ENCODE data around the gene FCRLA.
A peak's percentile ranks its signal among the peaks of the same experiment; 100 is the strongest.
"Not testable (repeated sequence)": the region's sequence is repeated elsewhere in the genome, so short reads cannot be mapped to it uniquely, and the experiment has no call there.

Gene FCRLA

DNA sequence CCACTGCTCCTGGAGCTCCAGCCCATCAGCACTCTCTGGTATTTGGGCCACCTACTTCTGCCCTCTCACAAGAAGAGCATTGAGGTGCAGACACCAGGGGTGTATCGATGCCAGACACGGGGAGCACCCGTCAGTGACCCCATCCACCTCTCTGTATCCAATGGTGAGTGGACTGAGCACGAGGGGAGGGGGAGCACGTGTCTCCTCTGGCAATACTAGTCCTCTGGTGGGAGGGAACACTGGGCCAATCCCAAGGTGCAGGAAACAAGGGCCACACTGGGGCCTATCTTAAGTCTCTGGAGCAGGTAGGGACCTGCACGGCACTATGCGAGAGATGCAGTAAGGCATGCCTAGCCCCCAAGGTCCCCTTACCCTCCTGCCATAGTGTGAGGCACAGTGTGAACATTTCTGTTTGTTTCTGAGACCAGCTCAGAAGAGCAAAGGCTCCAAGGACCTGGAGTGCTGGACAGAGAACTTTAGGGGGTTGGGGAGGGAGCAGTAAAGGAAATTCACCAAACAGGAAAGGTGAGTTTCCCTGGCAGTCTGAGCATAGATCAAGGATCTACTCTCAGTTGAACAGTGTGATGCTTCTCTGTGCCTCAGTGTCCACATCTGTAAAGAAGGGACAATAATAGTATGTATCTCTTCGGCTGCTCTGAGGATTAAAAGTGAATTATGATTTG, 16.6 kb downstream of the FCRLA start:
- no peaks in the 10 kb centered on the region for H3K36me3 ChIP-seq (ENCODE audit: control insufficient read depth, insufficient read depth, low read length)
- no peak overlapping the region for H3K27ac ChIP-seq (ENCODE audit: low read length)
- no peak overlapping the region for H3K4me3 ChIP-seq (ENCODE audit: low read length)

DNA sequence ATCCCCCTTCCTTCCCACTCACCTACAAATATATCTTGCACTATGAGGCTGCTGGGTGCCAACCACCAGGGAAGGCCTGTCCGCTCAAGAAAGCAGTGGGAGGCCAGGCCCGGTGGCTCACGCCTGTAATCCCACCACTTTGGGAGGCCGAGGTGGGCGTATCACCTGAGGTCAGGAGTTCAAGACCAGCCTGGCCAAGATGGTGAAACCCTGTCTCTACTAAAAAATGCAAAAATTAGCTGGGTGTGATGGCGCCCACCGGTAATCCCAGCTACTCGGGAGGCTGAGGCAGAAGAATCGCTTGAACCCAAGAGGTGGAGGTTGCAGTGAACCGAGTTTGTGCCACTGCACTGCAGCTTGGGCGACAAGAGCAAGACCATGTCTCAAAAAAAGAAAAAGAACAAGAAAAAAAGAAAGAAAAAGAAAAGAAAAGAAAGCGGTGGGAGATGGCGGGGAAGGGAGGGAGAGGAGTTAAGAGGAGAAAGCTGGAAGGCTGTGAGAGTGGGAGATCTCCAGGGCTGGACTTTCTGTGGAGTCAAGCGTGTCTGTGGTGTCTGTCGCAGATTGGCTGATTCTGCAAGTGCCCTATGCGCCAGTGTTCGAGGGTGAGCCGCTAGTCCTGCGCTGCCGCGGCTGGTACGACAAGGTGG, 18.4 kb downstream of the FCRLA start:
- not testable (repeated sequence) for DNase-seq (ENCODE audit: low read depth, low spot score); H3K4me1 ChIP-seq (ENCODE audit: control insufficient read depth, insufficient read depth, low read length); H3K36me3 ChIP-seq (ENCODE audit: control insufficient read depth, insufficient read depth, low read length); H3K27ac ChIP-seq (ENCODE audit: low read length); H3K9me3 ChIP-seq (ENCODE audit: control insufficient read depth, insufficient read depth, low read length)
- H3K4me3 ChIP-seq (ENCODE audit: low read length) = peak overlapping the region; percentile 78; the same call in 1 of the 2 replicates
- H3K27me3 ChIP-seq (ENCODE audit: control insufficient read depth, insufficient read depth, low read length) = peaks cover 16% of the 10 kb centered on the region; the same call in 1 of the 2 replicates
- 100% methylated on average over 2 of the region's 22 CpGs for WGBS (ENCODE audit: insufficient coverage, insufficient read length)

More for the DNA sequence above, 16.6 kb downstream of the FCRLA start:
- DNase-seq (ENCODE audit: low read depth, low spot score) = no peak
- H3K9me3 ChIP-seq (ENCODE audit: control insufficient read depth, insufficient read depth, low read length) = no peaks in the 10 kb centered on the region
- WGBS (ENCODE audit: insufficient coverage, insufficient read length) = no CpG with 5 or more reads among the region's 8 CpGs
- H3K27me3 ChIP-seq (ENCODE audit: control insufficient read depth, insufficient read depth, low read length) = peaks cover 16% of the 10 kb centered on the region; the same call in 1 of the 2 replicates
- H3K4me1 ChIP-seq (ENCODE audit: control insufficient read depth, insufficient read depth, low read length) = no peaks in the 10 kb centered on the region

GRCh38 chr1:161725908-161726472, 19.0 kb downstream of the FCRLA start:
- Histone ChIP-seq H3K4me3 (ENCODE audit: low read length) (peak overlapping the region; percentile 78; the same call in 1 of the 2 replicates), H3K9me3 (ENCODE audit: control insufficient read depth, insufficient read depth, low read length) (no peaks in the 10 kb centered on the region), H3K27ac (ENCODE audit: low read length) (no peak overlapping the region), H3K36me3 (ENCODE audit: control insufficient read depth, insufficient read depth, low read length) (no peaks in the 10 kb centered on the region), H3K27me3 (ENCODE audit: control insufficient read depth, insufficient read depth, low read length) (peaks cover 16% of the 10 kb centered on the region; the same call in 1 of the 2 replicates), H3K4me1 (ENCODE audit: control insufficient read depth, insufficient read depth, low read length) (no peaks in the 10 kb centered on the region)
- no peak for DNase-seq (ENCODE audit: low read depth, low spot score)
- WGBS (ENCODE audit: insufficient coverage, insufficient read length) = no CpG with 5 or more reads among the region's 34 CpGs

GRCh38 chr1:161726473-161727255, 19.6 kb downstream of the FCRLA start:
- H3K4me1 ChIP-seq (ENCODE audit: control insufficient read depth, insufficient read depth, low read length) = no peaks in the 10 kb centered on the region
- peak overlapping the region; percentile 78 for H3K4me3 ChIP-seq (ENCODE audit: low read length)
- no peaks in the 10 kb centered on the region for H3K9me3 ChIP-seq (ENCODE audit: control insufficient read depth, insufficient read depth, low read length)
- no peak overlapping the region for H3K27ac ChIP-seq (ENCODE audit: low read length)
- no peaks in the 10 kb centered on the region for H3K36me3 ChIP-seq (ENCODE audit: control insufficient read depth, insufficient read depth, low read length)
- peaks cover 16% of the 10 kb centered on the region; the same call in 1 of the 2 replicates for H3K27me3 ChIP-seq (ENCODE audit: control insufficient read depth, insufficient read depth, low read length)
- DNase-seq (ENCODE audit: low read depth, low spot score) = no peak
- no CpG with 5 or more reads among the region's 83 CpGs for WGBS (ENCODE audit: insufficient coverage, insufficient read length)

- H3K36me3 ChIP-seq (ENCODE audit: control insufficient read depth, insufficient read depth, low read length) = no peaks in the 10 kb centered on the region
- no peaks in the 10 kb centered on the region for H3K9me3 ChIP-seq (ENCODE audit: control insufficient read depth, insufficient read depth, low read length)
- no peaks in the 10 kb centered on the region for H3K4me1 ChIP-seq (ENCODE audit: control insufficient read depth, insufficient read depth, low read length)
- peaks cover 16% of the 10 kb centered on the region; the same call in 1 of the 2 replicates for H3K27me3 ChIP-seq (ENCODE audit: control insufficient read depth, insufficient read depth, low read length)
- H3K27ac ChIP-seq (ENCODE audit: low read length) = no peak overlapping the region
- H3K4me3 ChIP-seq (ENCODE audit: low read length) = peak overlapping the region; percentile 78
- no peak for DNase-seq (ENCODE audit: low read depth, low spot score)
- no CpG with 5 or more reads among the region's 38 CpGs for WGBS (ENCODE audit: insufficient coverage, insufficient read length)
Measured at GRCh38 chr1:161727256-161727924, 20.4 kb downstream of the FCRLA start.

- H3K4me1 ChIP-seq (ENCODE audit: control insufficient read depth, insufficient read depth, low read length) = no peaks in the 10 kb centered on the region
- H3K9me3 ChIP-seq (ENCODE audit: control insufficient read depth, insufficient read depth, low read length) = no peaks in the 10 kb centered on the region
- no peak overlapping the region for H3K27ac ChIP-seq (ENCODE audit: low read length)
- no peaks in the 10 kb centered on the region for H3K36me3 ChIP-seq (ENCODE audit: control insufficient read depth, insufficient read depth, low read length)
- no CpG with 5 or more reads among the region's 7 CpGs for WGBS (ENCODE audit: insufficient coverage, insufficient read length)
- DNase-seq (ENCODE audit: low read depth, low spot score) = no peak
- H3K4me3 ChIP-seq (ENCODE audit: low read length) = no peak overlapping the region
- peaks cover 16% of the 10 kb centered on the region; the same call in 1 of the 2 replicates for H3K27me3 ChIP-seq (ENCODE audit: control insufficient read depth, insufficient read depth, low read length)
Measured at GRCh38 chr1:161728376-161729226, 21.6 kb downstream of the FCRLA start.

DNA sequence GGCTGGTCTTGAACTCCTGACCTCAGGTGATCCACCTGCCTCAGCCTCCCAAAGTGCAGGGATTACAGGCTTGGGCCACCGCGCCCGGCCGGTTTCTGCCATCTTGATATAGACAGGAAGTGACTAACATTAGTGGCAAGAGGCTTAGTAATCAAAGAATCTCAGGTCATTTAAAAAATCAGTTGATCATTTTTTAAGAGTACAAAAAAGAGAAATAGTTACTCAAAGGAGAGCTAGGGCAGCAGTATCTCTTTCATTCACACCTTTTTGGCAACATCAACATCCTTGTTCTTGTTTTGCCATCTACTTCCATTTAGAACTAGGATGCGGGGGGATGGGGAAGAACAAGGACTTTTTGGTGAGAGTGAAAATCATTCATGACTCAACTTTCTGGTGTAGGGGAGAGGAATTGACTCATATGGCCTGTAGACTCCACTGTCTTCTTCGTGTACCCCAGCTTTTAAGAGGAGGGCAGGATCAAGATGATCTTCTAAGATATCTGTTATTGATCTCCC, 23.1 kb downstream of the FCRLA start:
- no peak overlapping the region for H3K27ac ChIP-seq (ENCODE audit: low read length)

DNA sequence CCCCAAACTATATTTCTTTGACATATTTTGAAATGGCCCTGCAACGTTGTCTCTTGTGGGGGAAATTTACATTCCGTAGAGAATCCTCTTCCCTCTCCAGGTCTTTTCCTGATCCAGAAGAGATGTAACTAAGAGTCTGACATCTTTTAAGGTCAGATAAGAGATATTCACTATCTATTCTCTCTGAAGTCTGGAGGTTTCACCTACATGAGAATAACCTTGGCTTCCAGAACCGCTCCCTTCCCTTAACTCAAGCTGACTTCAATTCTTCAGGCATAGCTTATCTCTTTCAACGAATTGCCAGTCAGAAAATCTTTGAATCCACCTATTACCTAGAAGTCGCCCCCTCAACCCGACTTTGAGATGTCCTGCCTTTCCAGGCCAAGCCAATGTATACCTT, 24.2 kb downstream of the FCRLA start:
- no peak overlapping the region for H3K27ac ChIP-seq (ENCODE audit: low read length)
- no peaks in the 10 kb centered on the region for H3K36me3 ChIP-seq (ENCODE audit: control insufficient read depth, insufficient read depth, low read length)
- DNase-seq (ENCODE audit: low read depth, low spot score) = no peak
- H3K4me3 ChIP-seq (ENCODE audit: low read length) = no peak overlapping the region
- H3K9me3 ChIP-seq (ENCODE audit: control insufficient read depth, insufficient read depth, low read length) = no peaks in the 10 kb centered on the region
- no peaks in the 10 kb centered on the region for H3K4me1 ChIP-seq (ENCODE audit: control insufficient read depth, insufficient read depth, low read length)
- no CpG with 5 or more reads among the region's 6 CpGs for WGBS (ENCODE audit: insufficient coverage, insufficient read length)
- H3K27me3 ChIP-seq (ENCODE audit: control insufficient read depth, insufficient read depth, low read length) = peaks cover 1% of the 10 kb centered on the region; the same call in 1 of the 2 replicates

More for the DNA sequence above, 23.1 kb downstream of the FCRLA start:
- Histone ChIP-seq H3K4me3 (ENCODE audit: low read length) (no peak overlapping the region), H3K27me3 (ENCODE audit: control insufficient read depth, insufficient read depth, low read length) (peaks cover 11% of the 10 kb centered on the region; the same call in 1 of the 2 replicates), H3K36me3 (ENCODE audit: control insufficient read depth, insufficient read depth, low read length) (no peaks in the 10 kb centered on the region), H3K9me3 (ENCODE audit: control insufficient read depth, insufficient read depth, low read length) (no peaks in the 10 kb centered on the region), H3K4me1 (ENCODE audit: control insufficient read depth, insufficient read depth, low read length) (no peaks in the 10 kb centered on the region)
- WGBS (ENCODE audit: insufficient coverage, insufficient read length) = no CpG with 5 or more reads among the region's 6 CpGs
- DNase-seq (ENCODE audit: low read depth, low spot score) = no peak

- peaks cover 1% of the 10 kb centered on the region; the same call in 1 of the 2 replicates for H3K4me1 ChIP-seq (ENCODE audit: control insufficient read depth, insufficient read depth, low read length)
- H3K9me3 ChIP-seq (ENCODE audit: control insufficient read depth, insufficient read depth, low read length) = no peaks in the 10 kb centered on the region
- H3K27ac ChIP-seq (ENCODE audit: low read length) = no peak overlapping the region
- no peaks in the 10 kb centered on the region for H3K36me3 ChIP-seq (ENCODE audit: control insufficient read depth, insufficient read depth, low read length)
- WGBS (ENCODE audit: insufficient coverage, insufficient read length) = no CpG with 5 or more reads among the region's 5 CpGs
- H3K27me3 ChIP-seq (ENCODE audit: control insufficient read depth, insufficient read depth, low read length) = no peaks in the 10 kb centered on the region
- no peak overlapping the region for H3K4me3 ChIP-seq (ENCODE audit: low read length)
- no peak for DNase-seq (ENCODE audit: low read depth, low spot score)
Measured at GRCh38 chr1:161731981-161732718, 25.1 kb downstream of the FCRLA start.

Measured in iPS DF 6.9 (cell line).